SK-N-SH (cell line): ENCODE measurements around the gene DUSP10. TPM values are rescaled to one million over a fixed set of nuclear protein-coding genes. Genes with fewer than 3 reads are reported as not detected.

Experiments
- CTCF ChIA-PET: fragments of 300-600, 350-600 bp; formaldehyde crosslinking; extraction: SDS; loops from one replicate; lab custom pipeline; 2021; lab: Yijun Ruan, JAX
- POLR2A ChIA-PET: fragments of 350-600 bp; sonication (Branson Sonifier 250); formaldehyde crosslinking; extraction: SDS; loops from one replicate; lab custom pipeline; 2020; ENCODE audit warnings: antibody characterized with exemption, inconsistent platforms; lab: Yijun Ruan, JAX
- DNase-seq: peaks from one replicate; pipeline ENCODE4 v3.0.0; 2012
- H2AFZ ChIP-seq: fragments of 200-600 bp; sonication (generic); 2 replicates; pipeline ENCODE4 v1.8.1; 2016; ENCODE audit warnings: antibody characterized with exemption, mild to moderate bottlenecking, low read depth
- H3F3A ChIP-seq: fragments of 200-600 bp; sonication (generic); replicated peaks from 2 replicates; pipeline ENCODE3; 2016; ENCODE audit warnings: antibody characterized with exemption, mild to moderate bottlenecking; ENCODE audit not compliant: insufficient read depth
- H3K27ac ChIP-seq, 2 experiments: fragments of 200-500 bp in 1 of 2; fragments of 200-600 bp in 1 of 2; sonication (Bioruptor generic) in 1 of 2; sonication (generic), shearing (Covaris generic) in 1 of 2; 2 replicates each; pipeline versions ENCODE4 v1.5.1 to v1.6.1; 2014 to 2016; ENCODE audit warnings: low read depth in 2 of 2, inconsistent platforms in 1 of 2, low read length in 1 of 2, mild to moderate bottlenecking in 1 of 2, mixed read lengths in 1 of 2
- H3K27me3 ChIP-seq: fragments of 200-600 bp; sonication (generic), shearing (Covaris generic); 2 replicates; pipeline ENCODE4 v1.6.1; 2016; ENCODE audit warnings: mixed run types; ENCODE audit not compliant: insufficient read depth
- H3K36me3 ChIP-seq, 2 experiments: fragments of 200-500 bp in 1 of 2; fragments of 200-600 bp in 1 of 2; sonication (Bioruptor generic) in 1 of 2; sonication (generic) in 1 of 2; replicated peaks in 1 of 2; 2 replicates each; pipeline versions ENCODE3 to v1.5.1; 2014 to 2016; ENCODE audit warnings: low read length in 1 of 2, mild to moderate bottlenecking in 1 of 2; ENCODE audit not compliant: insufficient read depth in 2 of 2, control insufficient read depth in 1 of 2
- H3K4me1 ChIP-seq, 2 experiments: fragments of 200-500 bp in 1 of 2; fragments of 200-600 bp in 1 of 2; sonication (Bioruptor generic) in 1 of 2; sonication (generic), shearing (Covaris generic) in 1 of 2; 2 replicates each; pipeline versions ENCODE4 v1.5.1 to v1.6.1; 2014 to 2016; ENCODE audit warnings: low read depth in 1 of 2, low read length in 1 of 2, mixed run types in 1 of 2; ENCODE audit not compliant: insufficient read depth in 2 of 2, control insufficient read depth in 1 of 2
- H3K4me2 ChIP-seq: fragments of 200-600 bp; sonication (generic), shearing (Covaris generic); 2 replicates; pipeline ENCODE4 v1.6.1; 2017; ENCODE audit warnings: mixed run types
- H3K4me3 ChIP-seq, 2 experiments: fragments of 200-500 bp in 1 of 2; fragments of 200-600 bp in 1 of 2; sonication (Bioruptor generic) in 1 of 2; sonication (generic), shearing (Covaris generic) in 1 of 2; 2 replicates each; pipeline versions ENCODE4 v1.5.1 to v1.8.1; 2014 to 2016; ENCODE audit warnings: low read depth in 2 of 2, inconsistent platforms in 1 of 2, low read length in 1 of 2, mild to moderate bottlenecking in 1 of 2, mixed read lengths in 1 of 2, moderate library complexity in 1 of 2
- H3K79me2 ChIP-seq: fragments of 200-600 bp; sonication (generic); 2 replicates; pipeline ENCODE4 v1.8.1; 2017; ENCODE audit warnings: mild to moderate bottlenecking; ENCODE audit not compliant: insufficient read depth
- H3K9ac ChIP-seq: fragments of 200-600 bp; sonication (generic); 2 replicates; pipeline ENCODE4 v1.6.1; 2017; ENCODE audit warnings: mixed run types
- H3K9me2 ChIP-seq: fragments of 200-600 bp; sonication (generic); 2 replicates; pipeline ENCODE4 v1.6.1; 2017; ENCODE audit warnings: mixed run types
- H3K9me3 ChIP-seq: fragments of 200-600 bp; sonication (generic); 2 replicates; pipeline ENCODE4 v1.6.1; 2017; ENCODE audit warnings: mixed run types, mild to moderate bottlenecking, moderate library complexity
- H4K20me1 ChIP-seq: fragments of 200-600 bp; sonication (generic); 2 replicates; pipeline ENCODE4 v1.6.1; 2017; ENCODE audit warnings: mild to moderate bottlenecking, mixed run types; ENCODE audit not compliant: insufficient read depth
- ELF1 ChIP-seq: IDR thresholded peaks from 2 replicates; pipeline ENCODE4 v1.4.0; 2012
- EZH2phosphoT487 ChIP-seq: fragments of 200-600 bp; sonication (generic); IDR thresholded peaks from 2 replicates; pipeline ENCODE4 v1.6.1; 2017; ENCODE audit warnings: low read depth, mixed run types, mild to moderate bottlenecking, antibody characterized with exemption, moderate library complexity, borderline replicate concordance
- FOSL2 ChIP-seq: IDR thresholded peaks from 2 replicates; pipeline ENCODE4 v1.4.0; 2012; ENCODE audit warnings: low read depth, mild to moderate bottlenecking, moderate library complexity, borderline replicate concordance
- FOXJ3 ChIP-seq: sonication (generic); formaldehyde crosslinking; IDR thresholded peaks from 2 replicates; pipeline ENCODE4 v1.5.1; 2020; ENCODE audit warnings: mild to moderate bottlenecking, missing genetic modification reagents
- FOXM1 ChIP-seq: IDR thresholded peaks from 2 replicates; pipeline ENCODE4 v1.4.0; 2012; ENCODE audit warnings: low read depth, mild to moderate bottlenecking
- MAX ChIP-seq: IDR thresholded peaks from 2 replicates; pipeline ENCODE4 v1.4.0; 2012; ENCODE audit warnings: low read depth
- MEF2A ChIP-seq: IDR thresholded peaks from 2 replicates; pipeline ENCODE4 v1.4.0; 2012; ENCODE audit warnings: low read depth, borderline replicate concordance
- MXI1 ChIP-seq: IDR thresholded peaks from 2 replicates; pipeline ENCODE4 v1.6.1; 2012; ENCODE audit warnings: mild to moderate bottlenecking, low read depth, low read length, improper control_type of control experiment
- NRF1 ChIP-seq: IDR thresholded peaks from 2 replicates; pipeline ENCODE4 v1.6.1; 2012; ENCODE audit warnings: low read depth, mild to moderate bottlenecking, low read length
- PBX3 ChIP-seq: IDR thresholded peaks from 2 replicates; pipeline ENCODE4; 2012
- RCOR1 ChIP-seq: fragments of 150-350 bp; IDR thresholded peaks from 2 replicates; pipeline ENCODE4 v1.6.1; 2017; ENCODE audit warnings: antibody characterized with exemption, low read length
- REST ChIP-seq: IDR thresholded peaks from 2 replicates; pipeline ENCODE4 v1.6.1; 2012; ENCODE audit warnings: mild to moderate bottlenecking, low read depth, low read length, moderate library complexity
- RFX5 ChIP-seq: IDR thresholded peaks from 2 replicates; pipeline ENCODE4 v1.6.1; 2012; ENCODE audit warnings: mild to moderate bottlenecking, improper control_type of control experiment, low read length
- RXRA ChIP-seq: IDR thresholded peaks from 2 replicates; pipeline ENCODE4 v1.4.0; 2012; ENCODE audit warnings: low read depth, mild to moderate bottlenecking, borderline replicate concordance
- SIN3A ChIP-seq: IDR thresholded peaks from 2 replicates; pipeline ENCODE4 v1.6.1; 2012; ENCODE audit warnings: low read depth, mild to moderate bottlenecking, low read length, moderate library complexity, borderline replicate concordance
- TAF1 ChIP-seq: IDR thresholded peaks from 2 replicates; pipeline ENCODE4 v1.6.1; 2012; ENCODE audit warnings: low read depth, mild to moderate bottlenecking, low read length, moderate library complexity, borderline replicate concordance
- TEAD4 ChIP-seq: IDR thresholded peaks from 2 replicates; pipeline ENCODE4 v1.4.0; 2012; ENCODE audit warnings: mild to moderate bottlenecking, borderline replicate concordance; ENCODE audit not compliant: insufficient read depth
- ZBTB33 ChIP-seq: IDR thresholded peaks from 2 replicates; pipeline ENCODE4 v1.4.0; 2012; ENCODE audit warnings: low read depth, borderline replicate concordance
- WGBS: methylation state at CpG from one replicate; pipeline ENCODE4 v1.1.6; 2017; ENCODE audit warnings: low lambda C conversion rate; 5-methylcytosine and 5-hydroxymethylcytosine counted together
- polyA plus RNA-seq, 3 experiments: library from polyadenylated mRNA; depleted of rRNA; stranded (reverse); fragments of >200 nt; gene quantifications; 2 replicates each; pipeline ENCODE4 v1.2.3, GENCODE V29; 2012

DUSP10 gene
- polyA plus RNA-seq, 1 of the 3 experiments (the other 2 are of a cell fraction), result 6.4 TPM

GRCh38 chr1:221759436-221759835 lies 17.5 kb upstream of the DUSP10 start:
- no peaks in the 10 kb centered on the region for H3K27me3 ChIP-seq
- H3K79me2 ChIP-seq, result no peaks in the 10 kb centered on the region
- H3K9me2 ChIP-seq, result no peaks in the 10 kb centered on the region
- CTCF ChIA-PET, result interaction anchor here (1.0 kb wide), 1 partner anchor 695 kb away, joined by 3 read pairs; no protein-coding TSS in a partner anchor
- H4K20me1 ChIP-seq, result no peaks in the 10 kb centered on the region
- no peaks in the 10 kb centered on the region for H3F3A ChIP-seq
- no peak overlapping the region for H3K9ac ChIP-seq
- 71% methylated on average over 3 of the region's 3 CpGs for WGBS
- TF ChIP-seq RFX5, result no peak
- no peak for TF ChIP-seq TAF1
- TF ChIP-seq ZBTB33, result no peak
- TF ChIP-seq ELF1, result no peak
- no peak for TF ChIP-seq RCOR1
- no peak for TF ChIP-seq PBX3
- TF ChIP-seq FOXM1, result no peak
- TF ChIP-seq RXRA, result no peak
- TF ChIP-seq NRF1, result no peak
- no peak for TF ChIP-seq SIN3A
- TF ChIP-seq MXI1, result no peak
- TF ChIP-seq FOSL2, result no peak
- TF ChIP-seq MAX, result no peak
- no peak for TF ChIP-seq EZH2phosphoT487
- TF ChIP-seq MEF2A, result no peak
- no peak for TF ChIP-seq TEAD4
- TF ChIP-seq REST, result no peak
- TF ChIP-seq FOXJ3 (CRISPR knock-in tag), result no peak
- H3K4me3 ChIP-seq, result no peak overlapping the region
- DNase-seq, result no peak
- no peaks in the 10 kb centered on the region for H3K36me3 ChIP-seq
- H3K4me2 ChIP-seq, result no peak overlapping the region
- no peak overlapping the region for H3K27ac ChIP-seq
- POLR2A ChIA-PET, result no interaction called here
- H3K9me3 ChIP-seq, result no peaks in the 10 kb centered on the region
- H3K4me1 ChIP-seq, result no peaks in the 10 kb centered on the region; a peak in 1 of 4 replicates
- no peak overlapping the region for H2AFZ ChIP-seq
